CD14-positive monocyte (primary cell): ENCODE measurements around the gene SMIM35. TPM values are rescaled to one million over a fixed set of nuclear protein-coding genes. Genes with fewer than 3 reads are reported as not detected.

Source experiments
- DNase-seq, 3 donors: peaks; one replicate each; pipeline ENCODE4 v3.0.0-alpha.2; 2011 to 2022
- H2AFZ ChIP-seq: 2 replicates; pipeline ENCODE4 v1.6.0; 2012; ENCODE audit warnings: mild to moderate bottlenecking, low read depth, low read length, inconsistent platforms; ENCODE audit not compliant: insufficient read depth, poor library complexity, severe bottlenecking
- H3K27ac ChIP-seq, 2 donors: 1 replicate in 1 of 2; 2 replicates in 1 of 2; pipeline ENCODE4 v1.5.1; 2012 to 2013; ENCODE audit warnings: low read length in 2 of 2, control low read depth in 1 of 2, inconsistent platforms in 1 of 2, low read depth in 1 of 2, mild to moderate bottlenecking in 1 of 2
- H3K27me3 ChIP-seq, 2 donors: one replicate each; pipeline versions ENCODE4 v1.6.0 to v1.6.1; 2011 to 2013; ENCODE audit warnings: low read length in 2 of 2; ENCODE audit not compliant: control insufficient read depth in 2 of 2, insufficient read depth in 2 of 2
- H3K36me3 ChIP-seq, 2 donors: replicated peaks in 1 of 2; 1 replicate in 1 of 2; 2 replicates in 1 of 2; pipeline versions ENCODE4 v1.5.1 to v1.6.1; 2012 to 2013; ENCODE audit warnings: low read length in 2 of 2, control low read depth in 1 of 2, inconsistent platforms in 1 of 2, mild to moderate bottlenecking in 1 of 2; ENCODE audit not compliant: insufficient read depth in 2 of 2, control insufficient read depth in 1 of 2
- H3K4me1 ChIP-seq, 2 donors: 1 replicate in 1 of 2; 2 replicates in 1 of 2; pipeline versions ENCODE4 v1.5.1 to v1.6.1; 2012 to 2013; ENCODE audit warnings: low read length in 2 of 2, control low read depth in 1 of 2, inconsistent platforms in 1 of 2, mild to moderate bottlenecking in 1 of 2, moderate library complexity in 1 of 2; ENCODE audit not compliant: insufficient read depth in 2 of 2, control insufficient read depth in 1 of 2
- H3K4me2 ChIP-seq: replicated peaks from 2 replicates; pipeline ENCODE3; 2012; ENCODE audit warnings: low read length, moderate library complexity, mild to moderate bottlenecking; ENCODE audit not compliant: poor library complexity, severe bottlenecking; ENCODE audit errors: extremely low read depth
- H3K4me3 ChIP-seq, 3 experiments: fragments of 200-600 bp in 1 of 3; sonication (generic) in 1 of 3; replicated peaks in 1 of 3; 1 replicate in 2 of 3; 2 replicates in 1 of 3; pipeline ENCODE4 v1.5.1; 2011 to 2013; ENCODE audit warnings: low read length in 3 of 3, mild to moderate bottlenecking in 3 of 3, control low read depth in 2 of 3, low read depth in 2 of 3, inconsistent platforms in 1 of 3, moderate library complexity in 1 of 3
- H3K79me2 ChIP-seq: 2 replicates; pipeline ENCODE4 v1.6.0; 2012; ENCODE audit warnings: mild to moderate bottlenecking, control low read depth, inconsistent platforms, low read length, moderate library complexity; ENCODE audit not compliant: insufficient read depth
- H3K9ac ChIP-seq: 2 replicates; pipeline ENCODE4 v1.6.0; 2017; ENCODE audit warnings: low read length, mild to moderate bottlenecking; ENCODE audit not compliant: insufficient read depth, poor library complexity, severe bottlenecking
- H3K9me3 ChIP-seq, 2 donors: replicated peaks in 1 of 2; 1 replicate in 1 of 2; 2 replicates in 1 of 2; pipeline versions ENCODE4 v1.5.1 to v1.6.1; 2012 to 2013; ENCODE audit warnings: low read length in 2 of 2, control low read depth in 1 of 2; ENCODE audit not compliant: control insufficient read depth in 1 of 2, insufficient read depth in 1 of 2
- H4K20me1 ChIP-seq: 2 replicates; pipeline ENCODE4 v1.6.0; 2012; ENCODE audit warnings: mild to moderate bottlenecking, low read length, control low read depth, moderate library complexity; ENCODE audit not compliant: insufficient read depth
- H3K27ac Mint-ChIP-seq, 7 donors: one replicate each; pipeline ENCODE4 v1.8.0; 2020; ENCODE audit warnings: mild to moderate bottlenecking in 7 of 7, mixed read lengths in 7 of 7, moderate library complexity in 6 of 7, inconsistent platforms in 2 of 7
- H3K27me3 Mint-ChIP-seq, 3 donors: one replicate each; pipeline ENCODE4 v1.8.0; 2021 to 2022; ENCODE audit warnings: low read depth in 3 of 3, mild to moderate bottlenecking in 3 of 3, mixed read lengths in 3 of 3, moderate library complexity in 3 of 3, inconsistent platforms in 1 of 3
- H3K36me3 Mint-ChIP-seq, 2 donors: one replicate each; pipeline ENCODE4 v1.8.0; 2020; ENCODE audit warnings: mixed read lengths in 2 of 2, inconsistent platforms in 1 of 2, mild to moderate bottlenecking in 1 of 2
- H3K4me1 Mint-ChIP-seq: one replicate; pipeline ENCODE4 v1.8.0; 2020; ENCODE audit warnings: mild to moderate bottlenecking, mixed read lengths
- H3K4me3 Mint-ChIP-seq, 2 donors: one replicate each; pipeline ENCODE4 v1.8.0; 2020; ENCODE audit warnings: mild to moderate bottlenecking in 2 of 2, mixed read lengths in 2 of 2, moderate library complexity in 1 of 2
- H3K9me3 Mint-ChIP-seq, 7 donors: one replicate each; pipeline ENCODE4 v1.8.0; 2020 to 2022; ENCODE audit warnings: mixed read lengths in 7 of 7, mild to moderate bottlenecking in 6 of 7, moderate library complexity in 6 of 7, inconsistent platforms in 2 of 7
- CTCF ChIP-seq: fragments of 200-600 bp; IDR thresholded peaks from one replicate; pipeline ENCODE4 v1.8.0; 2022; ENCODE audit warnings: antibody characterized with exemption, mild to moderate bottlenecking
- WGBS: methylation state at CpG from one replicate; pipeline ENCODE4 v1.1.5; 2013; ENCODE audit warnings: missing lambda C conversion rate; ENCODE audit not compliant: insufficient coverage; 5-methylcytosine and 5-hydroxymethylcytosine counted together
- intact Hi-C, 2 donors: fragments of 100-400 bp; cut with micrococcal nuclease; formaldehyde crosslinking; loops; one replicate each; pipeline versions ENCODE4 v1.15.0 to v1.15.1; 2023
- polyA plus RNA-seq, 3 donors: library from polyadenylated mRNA; depleted of rRNA in 1 of 3; unstranded in 2 of 3; stranded (reverse) in 1 of 3; fragments of 300-500 nt in 2 of 3; fragments of >200 nt in 1 of 3; fragmentation: Illumina TruSeq in 2 of 3; gene quantifications; 1 replicate in 2 of 3; 2 replicates in 1 of 3; pipeline ENCODE4 v1.2.3, GENCODE V29; 2012 to 2021

SMIM35 gene
- polyA plus RNA-seq, 3 donors: 0.05 to 0.29 (median 0.11) TPM

GRCh38 chr11:118054712-118055640, 31.8 kb downstream of the SMIM35 start:
- no peaks in the 10 kb centered on the region for H3K79me2 ChIP-seq
- H3K4me3 Mint-ChIP-seq: no peak overlapping the region
- peaks cover 0 to 1% (median 0%) of the 10 kb centered on the region in 7 donors for H3K9me3 Mint-ChIP-seq
- H3K36me3 ChIP-seq: no peaks in the 10 kb centered on the region
- DNase-seq: no peak
- no peak overlapping the region for H3K27ac ChIP-seq
- no peak overlapping the region for H2AFZ ChIP-seq
- WGBS: 86% methylated on average over 4 of the region's 12 CpGs
- peaks cover 6 to 26% (median 8%) of the 10 kb centered on the region in 3 donors for H3K27me3 Mint-ChIP-seq
- peaks cover 0 to 2% of the 10 kb centered on the region in 2 donors for H3K36me3 Mint-ChIP-seq
- no peak for TF ChIP-seq CTCF
- H3K4me1 Mint-ChIP-seq: peaks cover 37% of the 10 kb centered on the region
- H4K20me1 ChIP-seq: no peaks in the 10 kb centered on the region
- H3K4me2 ChIP-seq: no peak overlapping the region
- no peaks in the 10 kb centered on the region for H3K27me3 ChIP-seq
- H3K4me1 ChIP-seq: peaks cover 15 to 17% of the 10 kb centered on the region in 2 donors
- no peak overlapping the region for H3K9ac ChIP-seq
- no peaks in the 10 kb centered on the region for H3K9me3 ChIP-seq
- no peak overlapping the region for H3K4me3 ChIP-seq
- H3K27ac Mint-ChIP-seq: no peak overlapping the region
- intact Hi-C loops: loop anchor here (5.0 to 10.0 kb wide), 3 partner anchors 43 to 108 kb away; no protein-coding TSS in a partner anchor

GRCh38 chr11:118052581-118053206, 34.1 kb downstream of the SMIM35 start:
- no peak overlapping the region for H2AFZ ChIP-seq
- no peak for TF ChIP-seq CTCF
- H3K4me2 ChIP-seq: no peak overlapping the region
- no peaks in the 10 kb centered on the region for H3K9me3 ChIP-seq
- Mint-ChIP-seq H3K4me3 (no peak overlapping the region), H3K27ac (peak overlapping the region in 4 of 7 donors; percentile 32 to 65 (median 64)), H3K9me3 (peaks cover 0 to 2% (median 0%) of the 10 kb centered on the region in 7 donors), H3K36me3 (peaks cover 0 to 2% of the 10 kb centered on the region in 2 donors), H3K4me1 (peaks cover 35% of the 10 kb centered on the region), H3K27me3 (peaks cover 6 to 14% (median 8%) of the 10 kb centered on the region in 3 donors)
- no peak overlapping the region for H3K9ac ChIP-seq
- H3K4me3 ChIP-seq: no peak overlapping the region
- H3K36me3 ChIP-seq: no peaks in the 10 kb centered on the region
- peaks cover 13 to 15% of the 10 kb centered on the region in 2 donors for H3K4me1 ChIP-seq
- intact Hi-C loops: loop anchor here (2.0 to 10.0 kb wide), 6 partner anchors 40 to 234 kb away; no protein-coding TSS in a partner anchor
- H4K20me1 ChIP-seq: no peaks in the 10 kb centered on the region
- 89% methylated on average over 13 of the region's 13 CpGs for WGBS
- no peak for DNase-seq
- no peaks in the 10 kb centered on the region for H3K79me2 ChIP-seq
- H3K27ac ChIP-seq: peak overlapping the region in 1 of 2 donors; percentile 31
- H3K27me3 ChIP-seq: no peaks in the 10 kb centered on the region
